Neural progenitor cell (in vitro differentiated cells): ENCODE measurements around the gene SLC2A10.

Experiments used
- EZH2 ChIP-seq: fragments of 200-600 bp; sonication (generic); IDR thresholded peaks from 2 replicates; pipeline ENCODE4 v1.6.1; 2017; ENCODE audit warnings: antibody characterized with exemption, mild to moderate bottlenecking, moderate library complexity
- EZH2phosphoT487 ChIP-seq: fragments of 200-600 bp; sonication (generic); IDR thresholded peaks from 2 replicates; pipeline ENCODE4 v1.6.1; 2017; ENCODE audit warnings: antibody characterized with exemption
- TF ChIP-seq, protein P1 (sequence below): fragments of 200-600 bp; sonication (generic); IDR thresholded peaks from 2 replicates; pipeline ENCODE4 v1.5.1; 2017; ENCODE audit warnings: antibody characterized with exemption, mild to moderate bottlenecking

- TF ChIP-seq EZH2phosphoT487 (no peak), EZH2 (no peak)
- TF ChIP-seq, protein P1, sequence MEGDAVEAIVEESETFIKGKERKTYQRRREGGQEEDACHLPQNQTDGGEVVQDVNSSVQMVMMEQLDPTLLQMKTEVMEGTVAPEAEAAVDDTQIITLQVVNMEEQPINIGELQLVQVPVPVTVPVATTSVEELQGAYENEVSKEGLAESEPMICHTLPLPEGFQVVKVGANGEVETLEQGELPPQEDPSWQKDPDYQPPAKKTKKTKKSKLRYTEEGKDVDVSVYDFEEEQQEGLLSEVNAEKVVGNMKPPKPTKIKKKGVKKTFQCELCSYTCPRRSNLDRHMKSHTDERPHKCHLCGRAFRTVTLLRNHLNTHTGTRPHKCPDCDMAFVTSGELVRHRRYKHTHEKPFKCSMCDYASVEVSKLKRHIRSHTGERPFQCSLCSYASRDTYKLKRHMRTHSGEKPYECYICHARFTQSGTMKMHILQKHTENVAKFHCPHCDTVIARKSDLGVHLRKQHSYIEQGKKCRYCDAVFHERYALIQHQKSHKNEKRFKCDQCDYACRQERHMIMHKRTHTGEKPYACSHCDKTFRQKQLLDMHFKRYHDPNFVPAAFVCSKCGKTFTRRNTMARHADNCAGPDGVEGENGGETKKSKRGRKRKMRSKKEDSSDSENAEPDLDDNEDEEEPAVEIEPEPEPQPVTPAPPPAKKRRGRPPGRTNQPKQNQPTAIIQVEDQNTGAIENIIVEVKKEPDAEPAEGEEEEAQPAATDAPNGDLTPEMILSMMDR = no peak
Measured at GRCh38 chr20:46701057-46701456, 8.4 kb upstream of the SLC2A10 start.
